ENCODE measurements around the gene UNC79.
"Not testable (repeated sequence)": the region's sequence is repeated elsewhere in the genome, so short reads cannot be mapped to it uniquely, and the experiment has no call there.

Gene UNC79

GRCh38 chr14:93493622-93494021 is 62.9 kb downstream of the UNC79 start:
- not testable (repeated sequence) for DNase-seq (ENCODE audit: low spot score)

- DNase-seq (ENCODE audit: low spot score): no peak
Observed at GRCh38 chr14:93496856-93497741, 66.4 kb downstream of the UNC79 start.

GRCh38 chr14:93510056-93510455 is 79.3 kb downstream of the UNC79 start:
- no peak for DNase-seq (ENCODE audit: low spot score)

GRCh38 chr14:93511001-93511400 is 80.3 kb downstream of the UNC79 start:
- DNase-seq (ENCODE audit: low spot score): no peak

GRCh38 chr14:93520053-93520607 is 89.4 kb downstream of the UNC79 start:
- no peak for DNase-seq (ENCODE audit: low spot score)

- no peak for DNase-seq (ENCODE audit: low spot score)
Observed at GRCh38 chr14:93522221-93522620, 91.5 kb downstream of the UNC79 start.

- not testable (repeated sequence) for DNase-seq (ENCODE audit: low spot score)
Observed at GRCh38 chr14:93525216-93525615, 94.5 kb downstream of the UNC79 start.

- DNase-seq (ENCODE audit: low spot score): no peak
Observed at GRCh38 chr14:93525696-93526451, 95.1 kb downstream of the UNC79 start.

GRCh38 chr14:93527203-93527607 is 96.5 kb downstream of the UNC79 start:
- no peak for DNase-seq (ENCODE audit: low spot score)

- no peak for DNase-seq (ENCODE audit: low spot score)
Observed at GRCh38 chr14:93528884-93529558, 98.3 kb downstream of the UNC79 start.

- no peak for DNase-seq (ENCODE audit: low spot score)
Observed at GRCh38 chr14:93531644-93532043, 100.9 kb downstream of the UNC79 start.

- no peak for DNase-seq (ENCODE audit: low spot score)
Observed at GRCh38 chr14:93532541-93532940, 101.8 kb downstream of the UNC79 start.

- DNase-seq (ENCODE audit: low spot score): no peak
Observed at GRCh38 chr14:93533437-93533836, 102.7 kb downstream of the UNC79 start.

GRCh38 chr14:93533842-93534241 is 103.1 kb downstream of the UNC79 start:
- DNase-seq (ENCODE audit: low spot score): no peak

GRCh38 chr14:93535537-93535936 is 104.8 kb downstream of the UNC79 start:
- no peak for DNase-seq (ENCODE audit: low spot score)

GRCh38 chr14:93536945-93537344 is 106.2 kb downstream of the UNC79 start:
- no peak for DNase-seq (ENCODE audit: low spot score)

- DNase-seq (ENCODE audit: low spot score): no peak
Observed at GRCh38 chr14:93537951-93538350, 107.2 kb downstream of the UNC79 start.

- no peak for DNase-seq (ENCODE audit: low spot score)
Observed at GRCh38 chr14:93538413-93538812, 107.7 kb downstream of the UNC79 start.

- DNase-seq (ENCODE audit: low spot score): no peak
Observed at GRCh38 chr14:93540235-93540634, 109.5 kb downstream of the UNC79 start.

- DNase-seq (ENCODE audit: low spot score): no peak
Observed at GRCh38 chr14:93543766-93544165, 113.0 kb downstream of the UNC79 start.

GRCh38 chr14:93544212-93544611 is 113.5 kb downstream of the UNC79 start:
- no peak for DNase-seq (ENCODE audit: low spot score)

- no peak for DNase-seq (ENCODE audit: low spot score)
Observed at GRCh38 chr14:93546642-93547041, 115.9 kb downstream of the UNC79 start.

Measured in hematopoietic multipotent progenitor cell treated with erythropoietin and hydrocortisone succinate and interleukin-3 and kit ligand, for 15 days (in vitro differentiated cells).